Neural progenitor cell (in vitro differentiated cells): ENCODE data around the gene OSCP1.

ENCODE experiments used
- CTCF ChIP-seq: fragments of 200-600 bp; sonication (generic); IDR thresholded peaks from 2 replicates; pipeline ENCODE4 v1.5.1; 2017; ENCODE audit warnings: antibody characterized with exemption, mild to moderate bottlenecking
- EZH2 ChIP-seq: fragments of 200-600 bp; sonication (generic); IDR thresholded peaks from 2 replicates; pipeline ENCODE4 v1.6.1; 2017; ENCODE audit warnings: antibody characterized with exemption, mild to moderate bottlenecking, moderate library complexity

- TF ChIP-seq CTCF = no peak
- TF ChIP-seq EZH2 = no peak
Measured at GRCh38 chr1:36420409-36420808, 29.8 kb downstream of the OSCP1 start.
